ENCODE results near the gene MRPL11.
"Not testable (repeated sequence)": the region's sequence is repeated elsewhere in the genome, so short reads cannot be mapped to it uniquely, and the experiment has no call there.

The MRPL11 gene

DNA sequence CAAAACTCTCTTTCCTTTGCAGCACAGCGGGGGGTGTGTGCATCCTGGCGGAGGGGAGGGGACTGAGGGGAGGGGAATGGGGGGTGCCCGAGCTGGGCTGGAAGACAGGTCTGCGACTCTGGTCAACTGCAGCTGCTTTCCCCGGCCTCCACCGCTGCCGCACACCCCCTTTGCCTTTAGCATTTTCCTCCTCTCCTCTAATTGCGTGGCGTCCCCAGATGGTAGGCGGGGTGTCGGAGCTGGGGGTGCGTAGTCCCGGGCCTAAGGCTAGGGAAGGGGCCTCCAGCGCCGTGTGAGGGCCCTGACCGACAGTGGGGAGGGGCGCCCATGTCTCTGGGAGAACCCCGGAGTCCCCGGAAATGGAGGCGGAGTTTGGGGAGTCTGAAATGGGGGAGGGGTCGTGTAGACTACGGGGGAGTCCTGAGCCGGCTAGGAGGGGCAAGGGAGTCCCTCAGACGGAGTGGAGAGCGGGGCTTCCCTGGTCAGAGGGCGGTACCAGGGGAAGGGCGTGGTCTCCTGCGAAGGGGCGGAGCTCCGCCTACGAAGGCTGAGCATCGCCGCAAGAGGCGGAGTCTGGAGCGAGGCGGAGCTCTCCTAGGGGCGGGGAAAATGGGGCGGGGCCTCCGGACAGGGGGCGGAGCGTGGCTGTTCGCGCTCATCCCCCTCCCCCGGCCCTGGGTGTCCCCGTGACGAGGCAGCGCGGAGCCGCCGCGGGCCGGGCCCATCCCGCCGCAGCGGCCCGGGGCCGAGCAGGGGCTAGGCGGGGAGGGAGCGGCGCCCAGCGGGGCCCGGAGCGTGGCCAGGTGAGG is 27.8 kb upstream of the MRPL11 start, which contains the start of gene PELI3:
TSS of gene PELI3 (plus strand) at position 681 of the 809 bp plus-strand sequence. CDS start 1,224 bp downstream, outside the sequence.
- peak; percentile 92 for DNase-seq

DNA sequence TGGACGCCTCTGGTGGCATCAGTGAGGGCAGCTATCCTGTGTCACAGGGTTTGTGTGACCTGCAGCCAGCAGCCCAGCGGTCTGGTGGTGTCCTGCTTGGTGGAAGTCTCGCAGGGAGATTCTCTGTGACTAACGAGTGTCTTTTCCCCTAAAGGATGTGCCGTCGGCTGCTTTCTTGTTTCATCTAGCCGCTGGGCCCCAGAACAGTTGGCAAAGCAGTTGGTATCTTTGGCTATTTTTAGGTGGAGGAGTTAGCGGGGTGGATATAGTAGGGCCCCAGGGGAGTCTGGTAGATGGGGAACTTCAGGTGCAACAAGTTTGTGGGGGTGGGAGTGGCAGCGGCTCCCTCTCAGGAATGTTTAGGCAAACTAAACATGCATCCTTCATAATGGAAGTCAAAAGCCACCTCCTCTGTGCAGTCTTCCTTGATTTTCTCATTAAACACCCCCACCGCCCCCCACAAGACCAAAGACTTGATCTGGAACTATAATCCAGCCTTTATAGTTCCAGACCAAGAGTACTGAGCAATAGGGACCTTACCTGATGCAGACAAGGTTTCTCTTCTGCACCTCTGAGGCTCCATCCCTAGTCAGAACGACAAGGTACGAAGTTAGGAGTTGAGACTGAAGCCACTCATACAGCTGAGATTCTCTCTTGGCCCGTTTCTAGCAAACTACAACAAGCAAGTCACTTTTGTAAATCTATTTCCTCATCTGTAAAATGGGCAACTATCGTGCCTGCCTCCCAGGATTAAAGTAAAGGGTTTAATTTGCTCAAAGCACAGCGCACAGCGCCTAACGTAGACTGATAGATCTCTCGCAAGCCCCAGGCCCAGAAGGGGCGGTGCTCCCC is 27.0 kb upstream of the MRPL11 start:
- DNase-seq: no peak

DNA sequence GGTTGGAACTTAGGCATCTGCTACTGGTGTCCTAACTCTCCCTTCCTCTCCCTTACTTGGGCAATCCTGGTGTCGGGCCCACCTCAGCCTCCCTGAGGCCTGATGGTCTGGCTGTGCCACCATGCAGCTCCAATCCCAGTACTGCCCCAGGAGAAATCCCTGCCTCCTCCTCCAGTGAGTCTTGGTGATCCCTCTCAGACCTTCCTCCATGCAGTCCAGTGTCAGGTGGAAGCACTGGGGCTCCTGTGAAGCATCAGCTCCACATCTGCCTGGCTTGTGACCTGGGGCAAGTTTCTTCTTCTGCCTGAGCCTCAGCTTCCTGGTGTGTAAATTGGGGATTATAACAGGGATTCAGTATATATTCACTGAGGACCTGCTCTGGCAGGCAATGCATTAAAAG is 26.3 kb upstream of the MRPL11 start:
- DNase-seq: no peak

DNA sequence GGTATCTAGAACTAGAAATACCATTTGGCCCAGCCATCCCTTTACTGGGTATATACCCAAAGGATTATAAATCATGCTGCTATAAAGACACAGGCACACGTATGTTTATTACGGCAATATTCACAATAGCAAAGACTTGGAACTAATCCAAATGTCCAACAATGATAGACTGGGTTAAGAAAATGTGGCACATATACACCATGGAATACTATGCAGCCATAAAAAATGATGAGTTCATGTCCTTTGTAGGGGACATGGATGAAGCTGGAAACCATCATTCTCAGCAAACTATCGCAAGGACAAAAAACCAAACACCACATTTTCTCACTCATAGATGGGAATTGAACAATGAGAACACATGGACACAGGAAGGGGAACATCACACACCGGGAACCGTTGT is 25.5 kb upstream of the MRPL11 start:
- not testable (repeated sequence) for DNase-seq

DNA sequence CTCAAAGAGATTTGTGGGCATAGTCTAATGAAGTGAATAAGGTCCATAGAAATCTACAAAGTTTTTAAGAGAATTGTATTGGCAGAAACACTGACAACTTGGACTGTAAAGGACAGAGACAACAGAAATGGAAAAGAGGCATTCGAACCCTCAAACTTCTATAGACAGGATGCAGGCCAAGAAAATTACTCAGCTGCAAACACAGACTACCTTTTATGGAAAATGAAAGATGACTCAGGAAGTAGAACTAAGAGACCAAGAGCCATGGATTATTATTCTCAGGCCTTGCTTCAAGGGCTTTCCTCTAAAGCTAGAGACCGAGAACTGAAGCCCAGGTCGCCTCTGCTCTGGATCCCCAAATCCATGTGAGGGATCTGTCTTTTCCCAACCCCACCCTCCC is 24.3 kb upstream of the MRPL11 start:
- no peak for DNase-seq

DNA sequence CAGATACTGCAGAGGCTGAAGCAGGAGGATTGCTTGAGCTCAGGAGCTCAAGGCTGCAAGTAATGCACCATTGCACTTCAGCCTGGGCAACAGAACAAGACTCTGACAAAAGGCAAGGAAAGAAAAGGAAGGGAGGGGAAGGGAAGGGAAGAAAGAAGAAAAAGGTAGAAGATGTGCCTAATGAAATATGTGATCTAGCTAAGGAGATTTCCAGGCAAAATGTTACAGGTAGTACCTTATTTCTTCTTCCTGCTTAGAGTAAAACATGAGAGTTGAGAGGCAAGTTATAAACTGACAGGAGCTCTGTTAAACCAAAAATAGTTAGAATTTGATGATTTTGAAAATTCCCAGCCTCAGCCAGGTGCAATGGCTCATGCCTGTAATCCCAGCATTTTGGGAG is 23.4 kb upstream of the MRPL11 start:
- no peak for DNase-seq

DNA sequence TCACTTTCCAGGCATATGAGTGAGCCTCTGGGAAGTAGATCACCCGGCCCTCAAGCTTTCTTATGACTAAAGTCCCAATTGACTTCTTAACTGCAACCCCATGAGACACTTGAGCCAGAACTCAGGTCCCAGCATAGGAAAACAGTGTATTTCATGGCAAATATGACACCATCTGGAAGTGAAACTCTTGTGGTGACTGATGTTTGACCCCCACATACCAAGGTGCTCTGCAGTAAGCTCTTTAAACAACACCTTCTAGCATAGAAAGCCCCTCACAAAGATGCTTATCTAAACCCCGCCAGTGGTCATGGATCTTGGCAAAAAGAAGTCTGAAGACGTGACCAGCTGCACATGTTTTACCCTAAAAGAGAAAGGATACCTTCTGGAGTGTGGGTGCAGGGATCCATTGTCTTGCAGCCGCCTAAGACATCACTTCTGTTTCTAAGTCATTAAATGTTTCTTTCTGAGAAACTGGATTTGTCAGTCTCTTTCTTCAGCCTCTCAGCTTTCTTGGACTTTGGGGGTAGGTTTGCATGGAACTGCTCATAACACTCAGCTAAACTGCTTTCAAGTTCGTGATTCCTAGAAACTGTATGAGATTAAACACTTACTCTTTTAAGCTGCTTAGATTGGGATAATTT is 20.6 kb upstream of the MRPL11 start:
- no peak for DNase-seq

DNA sequence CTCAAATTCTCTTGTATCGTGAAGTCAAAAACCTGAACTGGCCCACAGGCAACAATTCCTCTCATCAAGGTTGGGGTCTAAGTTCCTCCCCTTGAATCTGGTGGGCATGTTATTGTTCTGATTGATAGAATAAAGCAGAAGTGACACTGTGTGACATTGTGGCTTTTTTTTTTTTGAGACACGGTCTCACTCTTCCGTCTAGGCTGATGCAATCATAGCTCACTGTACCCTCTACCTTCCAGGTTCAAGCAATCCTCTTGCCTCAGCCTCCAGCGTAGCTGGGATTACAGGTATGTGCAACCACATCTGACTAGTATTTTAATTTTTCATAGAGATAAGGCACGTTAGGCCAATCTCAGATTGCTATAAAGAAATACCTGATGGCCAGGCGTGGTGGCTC is 19.2 kb upstream of the MRPL11 start:
- no peak for DNase-seq

DNA sequence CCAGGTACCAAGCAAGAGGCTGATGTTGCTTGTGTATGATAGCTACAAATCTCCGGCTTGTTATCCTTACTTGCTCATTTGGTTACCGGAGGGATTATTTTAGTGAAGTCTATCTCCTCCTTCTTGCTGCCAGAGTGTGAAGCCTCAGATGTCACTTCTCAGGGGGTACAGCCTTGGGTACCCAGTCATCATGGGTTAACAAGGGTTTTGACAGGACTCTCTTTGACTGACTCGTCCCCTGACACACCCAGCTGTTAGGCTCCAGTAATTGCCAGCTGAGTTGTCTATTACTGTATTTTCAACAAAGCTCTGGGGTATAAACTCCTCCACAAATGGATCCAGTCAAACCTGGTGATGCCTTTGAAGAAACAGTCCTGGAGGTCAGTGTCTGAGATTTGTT is 16.2 kb upstream of the MRPL11 start:
- DNase-seq: no peak

DNA sequence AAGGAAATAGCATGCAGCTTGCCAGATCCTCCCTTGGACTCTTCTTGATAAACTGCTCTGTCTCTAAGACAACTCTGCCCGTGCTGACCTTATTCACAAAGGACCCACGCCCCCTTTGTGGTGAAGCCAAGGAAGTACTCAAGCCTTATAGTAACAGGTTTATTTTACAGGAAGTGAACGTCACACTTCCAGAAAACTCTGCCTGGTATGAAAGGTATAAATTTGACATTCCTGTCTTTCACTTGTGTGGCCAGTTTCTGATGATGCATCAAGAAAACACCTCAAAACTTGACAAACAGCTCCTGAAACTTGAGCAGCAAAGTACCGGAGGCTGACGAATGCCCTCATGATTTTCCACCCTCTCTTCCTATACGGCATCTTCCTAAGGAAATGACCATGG is 15.6 kb upstream of the MRPL11 start:
- no peak for DNase-seq

DNA sequence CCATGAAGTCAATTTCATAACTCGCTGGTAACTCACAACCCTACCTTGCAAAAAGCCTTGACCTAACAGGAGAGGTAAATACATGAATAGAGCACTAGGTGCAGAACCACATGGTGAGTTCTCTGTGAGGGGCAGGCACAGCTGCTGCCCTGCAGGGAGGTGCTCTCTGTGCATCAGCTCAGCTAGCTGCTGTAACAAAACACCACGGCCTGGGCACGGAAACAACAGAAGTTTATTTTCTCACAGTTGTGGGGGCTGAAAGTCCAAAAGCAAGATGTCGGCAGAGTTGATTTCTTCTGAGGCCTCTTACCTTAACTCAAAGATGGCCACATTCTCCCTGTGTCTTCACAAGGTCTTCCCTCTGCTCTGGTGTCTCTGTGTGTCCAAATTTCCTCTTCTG is 13.0 kb upstream of the MRPL11 start:
- no peak for DNase-seq

DNA sequence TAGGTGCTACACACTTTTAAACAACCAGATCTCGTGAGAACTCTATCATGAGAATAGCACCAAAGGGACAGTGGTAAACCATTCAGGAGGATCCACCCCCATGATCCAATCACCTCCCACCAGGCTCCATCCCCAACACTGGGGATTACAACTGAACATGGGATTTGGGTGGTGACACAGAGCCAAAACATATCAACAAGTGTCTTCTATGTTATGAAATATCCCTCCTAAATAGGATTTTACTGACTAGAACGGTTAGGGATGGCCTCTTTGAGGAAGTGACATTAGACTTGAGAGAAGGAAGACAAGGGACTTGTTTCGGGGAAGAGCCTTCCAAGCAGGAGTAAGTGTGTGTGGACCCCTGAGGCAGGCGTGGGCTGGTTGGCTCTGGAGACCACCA is 11.9 kb upstream of the MRPL11 start:
- DNase-seq: no peak

DNA sequence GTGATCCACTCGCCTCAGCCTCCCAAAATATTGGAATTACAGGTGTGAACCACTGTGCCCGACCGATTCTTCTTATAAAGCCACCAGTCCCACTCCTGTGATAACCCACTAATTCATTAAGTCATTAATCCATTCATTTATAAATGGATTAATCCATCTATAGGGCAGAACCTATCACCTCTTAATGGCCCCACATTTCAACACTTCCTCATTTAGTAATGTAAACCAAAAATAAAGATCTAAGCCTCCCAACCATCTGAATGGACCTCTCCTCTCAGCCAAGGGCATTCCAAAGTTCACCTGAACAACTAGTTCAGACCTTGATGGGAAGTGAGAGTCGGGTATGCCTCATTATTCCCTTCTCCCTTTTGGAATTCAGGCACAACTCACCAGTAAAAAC is 9.9 kb upstream of the MRPL11 start:
- DNase-seq: no peak

DNA sequence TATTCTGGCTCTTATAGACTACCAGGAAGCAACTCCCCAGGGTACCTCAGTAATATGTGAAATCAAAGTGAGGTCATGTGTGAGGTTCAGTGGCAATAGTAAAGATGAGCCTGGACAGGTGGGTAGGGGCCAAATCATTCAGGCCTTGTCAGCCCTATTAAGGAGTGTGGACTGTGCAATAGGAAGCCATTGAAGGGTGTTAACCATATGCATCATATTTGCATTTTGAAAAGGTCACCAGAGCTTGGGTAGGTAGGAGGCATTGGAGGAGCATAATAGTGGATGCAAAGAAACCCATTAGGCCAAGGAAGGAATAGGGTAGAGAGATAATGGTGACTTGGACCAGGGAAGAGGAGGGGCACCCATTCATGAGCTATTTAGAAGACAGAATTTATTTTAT is 8.4 kb upstream of the MRPL11 start:
- DNase-seq: no peak

DNA sequence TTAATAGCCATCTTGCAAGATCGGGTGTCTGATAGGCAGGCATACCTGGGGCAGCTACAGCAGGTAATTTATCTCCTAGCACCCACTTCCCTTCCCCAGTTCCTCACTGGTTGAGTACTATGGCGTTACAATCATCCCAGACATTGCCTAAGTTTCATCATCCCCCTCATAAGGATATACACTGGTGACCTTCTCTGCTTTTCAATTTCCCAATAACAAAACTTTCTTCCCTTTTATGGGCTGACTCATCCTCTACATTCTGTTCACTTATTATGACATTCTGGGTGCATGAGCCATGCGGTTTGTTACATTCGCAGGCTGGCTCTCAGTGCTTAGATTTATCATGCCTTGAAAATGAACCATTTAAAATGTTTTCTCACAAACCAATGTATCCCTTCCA is 5.0 kb upstream of the MRPL11 start:
- DNase-seq: no peak

DNA sequence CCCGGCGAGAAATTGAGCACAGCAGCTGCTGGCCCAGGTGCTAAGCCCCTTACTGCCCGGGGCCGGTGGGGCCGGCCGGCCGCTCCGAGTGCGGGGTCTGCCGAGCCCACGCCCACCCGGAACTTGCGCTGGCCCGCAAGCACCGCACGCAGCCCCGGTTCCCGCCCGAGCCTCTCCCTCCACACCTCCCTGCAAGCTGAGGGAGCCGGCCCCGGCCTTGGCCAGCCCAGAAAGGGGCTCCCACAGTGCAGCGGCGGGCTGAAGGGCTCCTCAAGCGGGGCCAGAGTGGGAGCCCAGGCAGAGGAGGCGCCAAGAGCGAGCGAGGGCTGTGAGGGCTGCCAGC is 2.3 kb upstream of the MRPL11 start:
- not testable (repeated sequence) for DNase-seq

DNA sequence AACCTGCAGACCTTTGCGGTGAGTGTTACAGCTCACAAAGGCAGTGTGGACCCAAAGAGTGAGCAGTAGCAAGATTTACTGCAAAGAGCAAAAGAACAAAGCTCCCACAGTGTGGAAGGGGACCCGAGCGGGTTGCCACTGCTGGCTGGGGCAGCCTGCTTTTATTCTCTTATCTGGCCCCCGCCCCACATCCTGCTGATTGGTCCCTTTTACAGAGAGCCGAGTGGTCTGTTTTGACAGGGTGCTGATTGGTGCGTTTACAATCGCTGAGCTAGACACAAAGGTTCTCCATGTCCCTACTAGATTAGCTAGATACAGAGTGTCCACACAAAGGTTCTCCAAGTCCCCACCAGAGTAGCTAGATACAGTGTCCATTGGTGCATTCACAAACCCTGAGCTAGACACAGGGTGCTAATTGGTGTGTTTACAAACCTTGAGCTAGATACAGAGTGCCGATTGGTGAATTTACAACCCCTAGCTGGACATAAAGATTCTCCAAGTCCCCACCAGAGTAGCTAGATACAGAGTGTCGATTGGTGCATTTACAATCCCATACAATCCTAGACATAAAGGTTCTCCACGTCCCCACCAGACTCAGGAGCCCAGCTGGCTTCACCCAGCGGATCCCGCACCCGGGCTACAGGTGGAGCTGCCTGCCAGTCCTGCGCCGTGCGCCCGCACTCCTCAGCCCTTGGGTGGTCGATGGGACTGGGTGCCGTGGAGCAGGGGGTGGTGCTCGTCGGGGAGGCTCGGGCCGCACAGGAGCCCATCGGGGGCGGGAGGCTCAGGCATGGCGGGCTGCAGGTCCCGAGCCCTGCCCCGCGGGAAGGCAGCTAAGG is 1.7 kb upstream of the MRPL11 start:
- not testable (repeated sequence) for DNase-seq

DNA sequence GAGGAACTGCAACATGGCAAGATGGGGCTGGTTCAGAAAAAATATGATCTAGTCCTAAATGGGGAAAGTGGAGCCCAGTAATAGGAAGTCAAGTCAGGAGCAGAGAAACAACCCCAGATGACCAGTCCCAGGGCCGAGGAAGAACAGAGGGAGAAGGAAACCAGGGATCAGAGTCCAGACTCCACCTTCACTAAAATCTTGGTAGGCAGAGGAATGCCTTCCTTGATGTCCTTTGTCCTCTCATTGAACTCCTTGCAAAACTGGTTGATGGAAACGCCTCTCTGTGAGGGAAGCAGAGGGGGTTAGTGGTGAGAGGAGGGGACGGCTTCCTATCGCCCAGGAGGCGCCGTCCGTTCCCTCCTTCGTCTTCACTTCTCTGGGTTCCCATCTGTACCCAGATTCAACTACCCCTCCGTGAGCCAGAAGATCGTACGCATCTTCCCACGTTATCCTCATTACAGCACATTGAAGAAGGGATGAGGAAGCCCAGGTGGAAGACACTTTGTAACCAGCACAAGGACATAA is 607 bp downstream of the MRPL11 start:
- DNase-seq: no peak

DNA sequence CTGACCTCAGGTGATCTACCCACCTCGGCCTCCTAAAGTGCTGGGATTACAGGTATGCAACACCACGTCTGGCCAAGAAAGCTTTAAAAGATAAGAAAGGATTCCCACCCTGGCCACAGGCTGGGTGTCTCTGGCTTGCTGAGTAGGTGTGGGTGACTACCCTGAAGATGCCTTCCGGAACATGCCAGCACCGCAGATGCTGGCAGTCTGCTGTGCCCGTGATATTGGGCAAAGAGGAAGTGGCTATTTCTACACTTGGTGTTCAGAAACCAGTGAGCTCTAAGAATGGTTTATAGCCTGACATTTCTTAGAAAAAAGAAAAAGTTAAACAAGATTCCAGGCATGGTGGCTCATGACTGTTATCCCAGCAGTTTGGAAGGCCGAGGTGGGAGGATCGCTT is 6.1 kb downstream of the MRPL11 start:
- no peak for DNase-seq

DNA sequence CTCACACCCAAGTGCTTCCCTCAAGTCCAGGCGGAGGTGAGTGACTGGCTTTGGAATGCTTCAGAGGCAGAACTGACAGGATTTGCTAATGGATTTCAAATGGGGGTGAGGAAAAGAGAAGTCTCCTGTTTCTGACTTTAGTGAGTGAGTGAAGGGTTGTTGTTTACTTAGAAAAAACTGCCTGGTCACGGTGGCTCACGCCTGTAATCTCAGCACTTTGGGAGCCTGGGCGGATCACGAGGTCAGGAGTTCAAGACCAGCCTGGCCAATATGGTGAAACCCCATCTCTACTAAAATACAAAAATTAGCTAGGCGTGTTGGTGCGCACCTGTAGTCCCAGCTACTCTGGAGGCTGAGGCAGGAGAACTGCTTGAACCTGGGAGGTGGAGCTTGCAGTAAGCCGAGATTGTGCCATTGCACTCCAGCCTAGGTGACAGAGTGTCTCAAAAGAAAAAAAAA is 6.7 kb downstream of the MRPL11 start:
- DNase-seq: not testable (repeated sequence)

DNA sequence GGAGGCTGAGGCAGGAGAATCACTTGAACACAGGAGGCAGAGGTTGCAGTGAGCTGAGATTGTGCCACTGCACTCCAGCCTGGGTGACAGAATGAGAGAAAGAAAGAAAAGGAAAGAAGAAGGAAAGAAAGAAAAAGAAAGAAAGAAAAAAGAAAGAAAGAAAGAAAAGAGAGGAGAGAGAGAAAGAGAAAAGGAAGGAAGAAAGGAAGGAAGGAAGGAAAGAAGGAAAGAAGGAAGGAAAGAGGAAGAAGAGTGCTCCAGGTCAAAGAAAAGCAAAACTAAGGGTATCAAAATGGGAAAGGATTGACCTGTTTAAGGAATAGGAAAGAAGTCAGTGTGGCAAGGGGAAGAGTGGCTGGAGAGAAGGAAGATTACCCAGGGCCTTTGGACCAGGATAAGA is 7.4 kb downstream of the MRPL11 start:
- DNase-seq: not testable (repeated sequence)

DNA sequence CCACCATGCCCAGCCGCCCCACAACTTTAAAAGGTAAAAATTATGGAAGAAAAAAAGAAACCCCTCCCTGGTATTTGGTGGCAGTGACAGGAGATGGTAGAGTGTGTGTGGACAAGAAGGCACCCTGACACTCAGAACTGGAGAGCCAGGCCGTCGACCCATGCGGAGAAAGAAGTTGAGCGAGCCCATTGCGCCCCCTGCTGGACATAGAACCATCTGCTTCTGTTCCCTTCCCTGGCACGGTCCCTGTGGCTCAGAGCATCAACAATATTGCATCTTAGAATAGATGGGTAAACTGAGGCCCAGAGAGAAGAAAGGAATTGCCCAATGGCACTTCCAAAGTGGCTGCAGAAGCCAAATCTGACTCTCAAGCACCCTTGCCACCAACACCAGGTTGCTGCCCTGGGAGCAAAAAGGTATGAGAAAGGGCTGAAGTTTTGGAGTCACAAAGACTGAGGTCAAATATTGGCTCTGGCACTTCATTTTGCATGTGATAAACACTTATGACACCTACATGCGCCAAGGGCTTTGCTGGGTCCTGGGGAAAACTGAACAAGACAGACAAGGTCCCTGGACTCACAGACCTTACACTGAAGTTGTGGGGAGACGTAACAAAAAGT is 8.6 kb downstream of the MRPL11 start:
- peak; percentile 87 for DNase-seq
